GM12878 (cell line): ENCODE results near the gene ATP1B1. TPM values are rescaled to one million over a fixed set of nuclear protein-coding genes. Genes with fewer than 3 reads are reported as not detected.

Experiments used
- ATAC-seq: fragments of 200-7000 bp; cut with Tn5 transposase; 3 replicates; pipeline ENCODE4 v1.9.1; 2020; ENCODE audit warnings: mild to moderate bottlenecking, moderate library complexity
- BruUV-seq: library from RNA; stranded (reverse); fragments of 400-500 nt; replicated peaks from 2 replicates; lab custom pipeline; 2021; lab: Mats Ljungman, UMichigan
- CTCF ChIA-PET: fragments of 300-600 bp; sonication (Branson Sonifier 250); formaldehyde crosslinking; extraction: SDS; loops from one replicate; lab custom pipeline; 2021; ENCODE audit warnings: inconsistent platforms; lab: Yijun Ruan, JAX
- POLR2A ChIA-PET: fragments of 350-600 bp; formaldehyde crosslinking; extraction: SDS; loops from one replicate; lab custom pipeline; 2021; ENCODE audit warnings: inconsistent platforms; lab: Charles Lee
- RAD21 ChIA-PET: fragments of 300-600 bp; sonication (Branson Sonifier 250); formaldehyde crosslinking; loops from one replicate; lab custom pipeline; 2023; ENCODE audit warnings: antibody characterized with exemption; ENCODE audit not compliant: unreplicated experiment; lab: Charles Lee
- SMC1A ChIA-PET: fragments of 300-600 bp; sonication (Branson Sonifier 250); formaldehyde crosslinking; loops from one replicate; lab custom pipeline; 2023; ENCODE audit not compliant: unreplicated experiment, uncharacterized antibody; lab: Charles Lee
- DNase-seq: peaks from one replicate; pipeline ENCODE4 v3.0.0-alpha.2; 2011; ENCODE audit warnings: low read depth, low spot score
- FAIRE-seq: peaks from 3 replicates; lab custom pipeline; 2011; peaks lifted over from hg19 to GRCh38; lab: Jason Lieb, UNC
- H2AFZ ChIP-seq: 2 replicates; pipeline ENCODE4 v1.6.0; 2011; ENCODE audit warnings: low read depth, low read length, control low read depth; ENCODE audit not compliant: control insufficient read depth
- H3K27ac ChIP-seq: 2 replicates; pipeline ENCODE4 v1.5.1; 2011; ENCODE audit warnings: control low read depth; ENCODE audit not compliant: control insufficient read depth, insufficient read depth
- H3K27me3 ChIP-seq, 2 experiments: replicated peaks in 1 of 2; 2 replicates each; pipeline versions ENCODE4 v1.6.0 to v1.6.1; 2011; ENCODE audit warnings: low read length in 1 of 2; ENCODE audit not compliant: control insufficient read depth in 2 of 2, insufficient read depth in 2 of 2
- H3K36me3 ChIP-seq, 2 experiments: 2 replicates each; pipeline ENCODE4 v1.5.1; 2011; ENCODE audit warnings: low read length in 1 of 2; ENCODE audit not compliant: control insufficient read depth in 2 of 2, insufficient read depth in 2 of 2
- H3K4me1 ChIP-seq: 2 replicates; pipeline ENCODE4 v1.6.1; 2011; ENCODE audit warnings: mild to moderate bottlenecking, low read length, moderate library complexity, mixed read lengths; ENCODE audit not compliant: control insufficient read depth, insufficient read depth
- H3K4me2 ChIP-seq: 2 replicates; pipeline ENCODE4 v1.6.0; 2011; ENCODE audit warnings: control low read depth; ENCODE audit not compliant: control insufficient read depth, insufficient read depth
- H3K4me3 ChIP-seq: fragments of 200-600 bp; sonication (generic); 2 replicates; pipeline ENCODE4 v1.5.1; 2016
- H3K79me2 ChIP-seq: 2 replicates; pipeline ENCODE4 v1.6.0; 2011; ENCODE audit warnings: low read length; ENCODE audit not compliant: control insufficient read depth, insufficient read depth
- H3K9ac ChIP-seq: 2 replicates; pipeline ENCODE4 v1.8.0; 2011; ENCODE audit warnings: low read length, control low read depth, mixed read lengths; ENCODE audit not compliant: control insufficient read depth, insufficient read depth
- H3K9me3 ChIP-seq: replicated peaks from 3 replicates; pipeline ENCODE4 v1.5.1; 2011; ENCODE audit warnings: mild to moderate bottlenecking, low read length; ENCODE audit not compliant: control insufficient read depth, insufficient read depth
- H4K20me1 ChIP-seq: 2 replicates; pipeline ENCODE4 v1.6.0; 2011; ENCODE audit not compliant: control insufficient read depth, insufficient read depth
- ESRRA ChIP-seq: IDR thresholded peaks from 2 replicates; pipeline ENCODE4 v1.6.1; 2012; ENCODE audit warnings: mild to moderate bottlenecking, low read length, improper control_type of control experiment
- SIN3A ChIP-seq: IDR thresholded peaks from 2 replicates; pipeline ENCODE4 v1.6.1; 2012; ENCODE audit warnings: low read depth, low read length, improper control_type of control experiment
- SREBF1 ChIP-seq: IDR thresholded peaks from 2 replicates; pipeline ENCODE4 v1.6.1; 2012; ENCODE audit warnings: mild to moderate bottlenecking, low read length
- SUZ12 ChIP-seq: fragments of 200-600 bp; sonication (generic); IDR thresholded peaks from one replicate; pipeline ENCODE4 v1.6.1; 2018; ENCODE audit warnings: antibody characterized with exemption, mild to moderate bottlenecking; ENCODE audit not compliant: unreplicated experiment
- USF2 ChIP-seq: IDR thresholded peaks from 2 replicates; pipeline ENCODE4 v1.6.1; 2011; ENCODE audit warnings: low read depth, low read length, improper control_type of control experiment, borderline replicate concordance
- YY1 ChIP-seq: IDR thresholded peaks from 2 replicates; pipeline ENCODE4 v1.6.1; 2011; ENCODE audit warnings: low read depth, mild to moderate bottlenecking, low read length
- ZNF24 ChIP-seq: fragments of 450-650 bp; IDR thresholded peaks from 2 replicates; pipeline ENCODE4 v1.6.1; 2017; ENCODE audit warnings: antibody characterized with exemption, mild to moderate bottlenecking
- WGBS: methylation state at CpG from one replicate; pipeline ENCODE4 v1.1.6; 2016; ENCODE audit warnings: low lambda C conversion rate; ENCODE audit not compliant: insufficient replicate concordance, insufficient coverage; ENCODE audit errors: missing lambda C conversion rate; 5-methylcytosine and 5-hydroxymethylcytosine counted together
- in situ Hi-C: fragments of 300-500 bp; cut with MboI; formaldehyde crosslinking; loops from 9 replicates; pipeline ENCODE4 v1.14.3; 2018; ENCODE audit warnings: mixed read lengths
- intact Hi-C: fragments of 100-400 bp; cut with micrococcal nuclease; formaldehyde crosslinking; loops from one replicate; pipeline ENCODE4 v1.14.2; 2022; ENCODE audit not compliant: unreplicated experiment
- polyA plus RNA-seq, 11 experiments: library from polyadenylated mRNA; depleted of rRNA in 4 of 11; unstranded in 6 of 11; stranded (reverse) in 5 of 11; fragments of >200 nt; fragmentation: Nextera tagmentation in 4 of 11; fragmentation: Illumina TruSeq in 1 of 11; extraction: Ambion mirVana in 4 of 11; extraction: Trizol in 1 of 11; gene quantifications; 1 replicate in 1 of 11; 2 replicates in 10 of 11; pipeline versions ENCODE4 v1.2.1 to v1.2.3, GENCODE V29; 2011 to 2016; ENCODE audit warnings: inconsistent platforms in 2 of 11, missing spikeins in 2 of 11, low read depth in 1 of 11
- total RNA-seq, 4 experiments: library from RNA; depleted of rRNA in 3 of 4; stranded (reverse); fragments of >200 nt in 3 of 4; fragmentation: Illumina TruSeq in 1 of 4; extraction: Trizol in 1 of 4; gene quantifications; 2 replicates each; pipeline versions ENCODE4 v1.2.1 to v1.2.3, GENCODE V29; 2013 to 2021

The ATP1B1 gene
- total and polyA plus RNA-seq, 10 of the 15 experiments (the other 5 are each of a cell fraction or from before 2014, with no cell fraction given), result 0.84 to 14.0 (median 1.4) TPM

DNA sequence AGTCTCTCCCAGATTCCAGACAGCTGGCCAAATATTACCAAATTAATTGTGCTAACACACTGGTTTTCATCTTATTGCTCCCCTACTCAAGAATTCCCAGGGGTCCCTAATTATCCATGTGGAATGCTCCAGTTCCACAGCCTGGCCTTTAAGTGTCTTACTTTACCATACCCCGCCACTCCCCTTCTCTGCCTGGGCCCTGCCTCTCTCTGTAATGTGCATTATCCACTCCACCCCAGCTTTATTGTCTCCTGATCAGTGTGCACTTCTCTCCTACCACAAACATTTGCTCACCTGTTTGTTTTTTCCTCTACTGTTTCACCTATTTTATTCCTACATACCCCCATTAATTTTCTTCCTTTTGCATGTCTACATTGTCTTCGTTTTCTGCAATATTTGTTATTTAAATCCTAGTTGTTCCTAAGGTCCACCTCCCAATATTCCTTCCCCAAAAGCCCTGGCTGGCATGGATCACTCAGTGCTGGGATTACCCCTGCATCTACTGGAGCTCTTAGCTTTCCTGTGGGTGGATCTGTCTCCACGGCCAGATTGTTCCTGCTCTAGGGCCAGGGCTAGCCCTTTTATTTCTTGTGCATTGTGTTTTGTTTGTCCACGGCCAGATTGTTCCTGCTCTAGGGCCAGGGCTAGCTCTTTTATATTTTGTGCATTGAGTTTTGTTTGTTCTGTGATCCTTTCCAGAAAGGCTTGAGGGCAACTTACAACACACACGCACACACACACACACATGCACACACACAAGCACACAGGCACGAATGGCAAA, 33.4 kb upstream of the ATP1B1 start:
- no peaks in the 10 kb centered on the region for H3K4me1 ChIP-seq
- WGBS, result 26% methylated on average over 6 of the region's 6 CpGs
- no peak for DNase-seq
- H2AFZ ChIP-seq, result no peak overlapping the region
- CTCF ChIA-PET, result no interaction called here
- H3K27ac ChIP-seq, result no peak overlapping the region
- no peak for TF ChIP-seq YY1
- TF ChIP-seq SUZ12, result no peak
- TF ChIP-seq ZNF24, result no peak
- no peak for TF ChIP-seq USF2
- no peak for TF ChIP-seq SREBF1
- TF ChIP-seq SIN3A, result no peak
- no peak for TF ChIP-seq ESRRA
- TF ChIP-seq, all 136 proteins: peak for 0
- H3K9ac ChIP-seq, result no peak overlapping the region
- ChIA-PET SMC1A (interaction anchor here (1.4 to 2.1 kb wide), 2 partner anchors 12 to 14 kb away, joined by 4 to 6 read pairs; no protein-coding TSS in a partner anchor), POLR2A (interaction anchor here (1.3 kb wide), 1 partner anchor 9 kb away, joined by 5 read pairs; no protein-coding TSS in a partner anchor), RAD21 (interaction anchor here (0.6 kb wide), 1 partner anchor 316 kb away, joined by 3 read pairs; no protein-coding TSS in a partner anchor)
- no peaks in the 10 kb centered on the region for H3K27me3 ChIP-seq
- no peak overlapping the region for H3K4me2 ChIP-seq
- BruUV-seq, result no TSS peak
- H3K79me2 ChIP-seq, result no peaks in the 10 kb centered on the region
- H3K36me3 ChIP-seq, result no peaks in the 10 kb centered on the region
- no peak for FAIRE-seq
- no peak for ATAC-seq
- no peaks in the 10 kb centered on the region for H4K20me1 ChIP-seq
- no peak overlapping the region for H3K4me3 ChIP-seq
- in situ Hi-C loops, result no loop called here
- no peaks in the 10 kb centered on the region for H3K9me3 ChIP-seq
- intact Hi-C loops, result no loop called here
